HG02678 (cell line): Measurements from ENCODE around the gene FBXL16.

ENCODE experiments used
- ATAC-seq: cut with Tn5 transposase; IDR thresholded peaks from one replicate; pipeline ENCODE4 v1.9.1; 2021; ENCODE audit warnings: mild to moderate bottlenecking, moderate library complexity; ENCODE audit not compliant: unreplicated experiment

FBXL16 gene

DNA sequence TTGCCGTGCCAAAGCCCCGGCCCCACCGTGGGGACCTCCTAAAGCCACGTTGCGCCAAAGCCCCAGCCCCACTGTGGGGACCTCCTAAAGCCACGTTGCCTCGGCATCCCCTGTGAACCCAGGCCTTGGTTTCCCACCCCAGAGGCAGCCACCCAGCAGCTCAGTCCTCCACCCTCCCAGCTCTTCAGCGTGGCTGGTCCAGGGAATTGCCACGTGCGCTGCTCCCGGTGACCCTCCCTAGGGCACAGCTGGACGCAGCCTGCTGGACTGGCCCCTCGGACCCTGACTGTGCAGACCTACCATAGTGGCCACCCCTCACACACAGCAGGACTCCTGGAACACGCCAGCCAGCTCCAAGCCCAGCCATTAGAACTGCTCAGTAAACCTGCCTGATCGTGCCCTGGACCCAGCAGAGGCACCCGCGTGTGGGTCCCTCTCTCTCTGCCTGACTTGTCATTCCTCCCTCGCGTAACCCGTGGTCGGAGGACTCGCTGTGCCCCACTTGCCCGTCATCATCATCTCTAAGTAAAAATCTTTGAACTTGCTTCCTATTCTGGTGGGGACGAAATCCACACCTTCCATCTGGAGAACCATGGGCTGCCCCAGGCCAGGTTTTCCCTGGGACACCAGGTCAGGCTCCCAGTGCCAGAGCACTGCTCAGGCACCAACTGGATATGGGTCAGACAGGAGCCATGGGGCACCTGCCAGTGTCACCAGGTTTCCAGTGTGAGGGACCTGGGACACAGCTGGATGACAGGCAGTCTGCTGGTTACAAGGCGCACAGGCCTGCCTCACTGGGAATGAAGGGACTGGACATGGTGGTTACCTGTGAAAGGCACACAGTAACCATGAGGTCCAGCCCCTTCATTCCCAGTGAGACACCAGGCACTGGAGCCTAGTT lies 29.6 kb upstream of the FBXL16 start:
- no peak for ATAC-seq

DNA sequence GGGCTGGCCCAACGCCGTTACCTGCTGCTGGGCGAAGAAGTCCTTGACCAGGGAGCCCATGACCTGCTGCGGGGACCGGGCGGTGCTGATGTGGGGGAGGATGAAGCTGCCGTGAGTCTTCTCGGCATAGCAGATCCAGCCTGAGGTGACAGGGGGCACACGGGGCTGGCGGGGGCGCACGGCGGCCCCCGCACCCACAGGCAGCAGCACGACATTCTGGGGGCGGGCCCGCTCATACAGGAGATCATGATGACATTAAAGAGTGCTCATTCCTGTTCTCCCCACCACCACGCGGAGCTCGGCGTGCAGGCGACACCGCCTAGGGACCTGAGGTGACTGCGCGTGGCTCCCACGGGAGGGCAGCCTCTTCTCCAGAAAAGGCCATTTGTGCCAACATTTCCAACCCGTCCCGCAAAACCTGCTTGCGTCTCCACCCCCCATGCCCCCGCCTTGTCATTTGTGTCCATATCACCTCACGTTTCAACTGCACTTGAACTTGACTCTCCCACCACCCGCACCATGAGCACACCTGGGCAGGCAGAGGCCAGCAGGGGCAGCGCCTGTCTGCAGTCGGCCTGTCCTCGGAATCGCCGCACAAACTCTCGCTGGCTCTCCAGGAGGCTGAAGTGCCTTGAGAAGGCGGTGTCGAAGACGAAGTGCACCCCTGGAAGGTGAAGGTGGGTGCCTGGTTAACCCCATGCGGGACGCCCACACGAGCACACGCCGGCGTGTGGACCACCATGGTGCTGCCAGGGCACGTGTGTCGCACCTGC lies 28.8 kb upstream of the FBXL16 start:
- ATAC-seq: no peak

DNA sequence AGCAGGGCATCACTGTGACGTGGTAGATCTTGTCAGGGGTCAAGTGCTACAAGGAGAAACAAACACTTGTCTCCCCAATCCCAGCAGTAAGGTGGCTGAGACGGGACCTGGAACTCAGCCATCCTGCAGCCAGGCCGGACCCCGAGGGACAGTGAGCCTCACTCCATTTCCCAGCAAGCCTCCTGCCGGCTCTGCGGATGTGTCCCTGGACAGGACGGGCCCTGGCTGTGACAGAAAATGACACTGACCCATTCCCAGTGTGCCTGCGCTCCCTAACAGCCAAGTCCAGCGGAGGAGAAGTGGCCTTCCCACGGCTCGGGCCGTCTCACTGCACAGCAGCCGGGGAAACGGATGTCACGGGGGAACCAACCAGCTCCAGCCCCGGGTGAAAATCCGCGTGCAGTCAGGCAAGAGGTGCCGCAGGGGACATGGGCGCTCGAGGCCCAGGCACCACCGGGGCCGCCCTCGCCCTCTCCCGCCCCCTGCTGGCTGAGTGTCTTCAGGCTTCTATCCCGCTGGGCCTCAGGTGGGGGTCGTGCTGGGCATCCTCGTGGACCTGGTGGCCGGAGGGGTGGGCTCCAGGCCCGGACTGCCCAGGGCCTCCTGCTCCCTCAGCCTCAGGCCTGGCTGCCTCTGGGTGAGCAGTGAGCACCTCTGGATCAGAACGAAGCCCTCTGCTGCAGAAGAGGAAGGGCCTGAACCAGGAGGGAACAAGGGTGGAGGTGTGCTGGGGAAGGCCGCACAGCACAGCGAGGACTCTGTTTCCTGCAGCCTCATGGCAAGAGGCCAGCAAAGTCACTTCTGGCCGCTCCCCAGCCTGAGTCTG lies 28.0 kb upstream of the FBXL16 start:
- ATAC-seq: no peak

GRCh38 chr16:732936-733335 lies 27.3 kb upstream of the FBXL16 start:
- no peak for ATAC-seq

GRCh38 chr16:732332-732731 lies 26.7 kb upstream of the FBXL16 start:
- no peak for ATAC-seq

DNA sequence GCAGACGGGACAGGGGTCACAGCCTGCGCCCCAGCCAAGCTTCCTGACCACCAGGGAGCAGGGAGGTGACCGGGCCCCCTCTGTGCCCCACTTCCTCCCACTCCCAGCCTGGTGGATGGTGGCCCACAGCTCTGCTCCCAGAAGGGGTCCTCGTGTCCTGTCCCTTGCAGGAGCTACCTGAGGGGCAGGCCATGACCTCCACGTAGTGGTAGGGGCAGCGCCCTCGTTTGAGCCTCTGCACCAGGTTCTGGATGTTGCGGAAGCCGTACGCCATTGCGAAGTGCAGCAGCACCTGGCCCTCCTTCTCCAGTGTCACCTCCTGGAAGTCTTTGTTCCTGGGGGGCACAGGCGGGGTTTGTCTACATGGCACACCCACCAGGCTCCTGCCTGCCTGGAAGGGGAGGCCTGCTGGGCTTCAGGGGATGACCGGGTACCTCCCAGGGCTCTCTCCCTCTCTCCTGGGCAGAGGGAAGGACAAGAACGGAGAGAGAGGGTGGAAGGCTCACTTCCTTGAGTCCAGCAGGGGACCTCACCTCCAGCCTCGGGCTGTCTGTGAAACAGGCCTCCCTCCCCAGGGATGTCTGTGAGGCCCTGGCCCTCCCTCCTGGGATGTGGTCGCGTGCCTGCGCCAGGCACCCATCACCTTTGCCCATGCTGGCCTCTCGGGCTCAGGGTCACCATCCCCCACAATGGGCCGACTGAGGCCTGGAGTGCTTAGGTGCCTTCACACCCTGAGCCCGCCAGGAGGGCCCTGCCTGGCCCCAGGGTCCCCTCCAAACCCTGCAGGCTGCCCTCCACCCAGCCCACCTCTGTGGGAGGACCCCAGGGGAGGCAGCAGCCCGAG lies 25.3 kb upstream of the FBXL16 start:
- no peak for ATAC-seq

DNA sequence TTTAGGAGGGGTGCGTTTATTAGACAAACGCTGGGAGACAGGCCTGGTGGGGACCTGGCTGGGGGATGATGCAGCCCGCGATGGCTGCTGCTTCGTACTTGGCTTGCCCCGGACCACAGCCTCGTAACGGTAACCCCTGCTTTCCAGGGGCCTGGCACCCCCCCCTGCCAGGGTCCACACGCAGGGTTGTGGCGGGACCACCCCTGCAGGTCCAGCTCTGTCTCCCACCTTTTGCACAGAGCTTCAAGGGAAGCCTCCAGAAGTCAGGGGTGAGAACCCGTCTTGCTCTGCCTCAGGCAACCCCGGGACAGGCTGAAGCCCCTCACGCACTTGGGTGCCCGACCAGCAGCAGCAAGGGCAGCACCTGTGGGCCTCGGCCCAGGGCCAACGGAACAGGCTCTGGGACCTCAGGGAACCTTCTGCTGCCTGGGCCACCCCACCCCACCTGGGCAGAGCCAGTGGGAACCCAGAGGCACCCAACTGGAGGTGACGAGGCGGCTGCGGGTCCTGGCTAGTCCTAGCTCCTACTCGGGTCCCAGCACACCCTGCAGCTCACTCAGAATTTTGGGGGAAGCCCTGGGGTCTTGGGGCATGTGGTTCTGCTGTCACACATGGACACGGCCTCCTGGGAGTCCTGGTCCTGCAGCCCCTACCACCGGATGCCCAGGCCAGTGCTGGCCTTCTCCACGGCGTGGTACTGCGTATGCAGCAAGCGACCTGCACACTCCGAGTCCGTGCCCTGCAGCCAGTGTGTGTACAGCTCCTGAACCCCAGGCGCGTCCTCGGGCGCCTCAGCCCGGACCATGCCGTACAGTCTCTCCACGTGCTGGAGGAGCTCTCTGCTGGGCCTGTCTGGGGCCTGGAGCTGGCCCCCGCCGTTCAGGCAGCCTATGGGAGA lies 24.4 kb upstream of the FBXL16 start:
- ATAC-seq: no peak

DNA sequence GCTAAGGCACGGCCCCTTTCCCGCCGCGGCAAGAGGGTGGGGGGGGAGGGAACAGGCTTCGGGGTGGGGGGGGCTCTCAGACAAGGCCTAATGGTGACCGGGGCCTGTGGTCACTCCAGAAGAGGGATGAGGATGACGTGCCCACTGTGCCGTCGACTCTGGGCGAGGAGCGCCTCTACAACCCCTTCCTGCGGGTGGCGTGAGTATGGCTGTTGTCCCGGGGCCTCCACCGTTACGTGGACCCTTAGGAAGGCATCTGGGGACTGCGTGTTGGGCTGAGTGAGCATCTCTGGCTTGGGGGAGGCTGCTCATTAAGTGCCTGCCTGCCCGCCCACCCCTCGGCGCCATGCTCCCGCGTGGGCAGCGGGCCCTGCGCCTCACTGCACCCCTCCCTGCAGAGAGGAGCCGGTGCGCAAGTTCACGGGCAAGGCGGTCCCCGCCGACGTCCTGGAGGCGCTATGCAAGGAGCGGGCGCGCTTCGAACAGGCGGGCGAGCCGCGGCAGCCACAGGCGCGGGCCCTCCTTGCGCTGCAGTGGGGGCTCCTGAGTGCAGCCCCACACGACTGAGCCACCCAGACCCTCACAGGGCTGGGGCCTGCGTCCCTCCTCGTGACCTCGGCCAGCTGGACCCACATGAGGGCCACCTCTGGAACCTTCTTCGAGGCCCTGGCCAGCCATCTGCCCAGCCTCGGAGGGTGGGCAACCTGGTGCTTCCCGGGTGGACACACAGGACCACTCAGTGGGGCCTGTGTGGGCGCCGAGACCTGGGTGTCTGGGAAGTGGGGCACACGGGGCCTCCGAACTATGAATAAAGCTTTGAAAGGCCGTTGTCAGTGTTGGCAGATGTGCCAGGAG lies 23.5 kb upstream of the FBXL16 start:
- no peak for ATAC-seq

- peak; percentile 31 for ATAC-seq
These were observed 22.7 kb upstream of the FBXL16 start for GRCh38 chr16:728131-728889.

DNA sequence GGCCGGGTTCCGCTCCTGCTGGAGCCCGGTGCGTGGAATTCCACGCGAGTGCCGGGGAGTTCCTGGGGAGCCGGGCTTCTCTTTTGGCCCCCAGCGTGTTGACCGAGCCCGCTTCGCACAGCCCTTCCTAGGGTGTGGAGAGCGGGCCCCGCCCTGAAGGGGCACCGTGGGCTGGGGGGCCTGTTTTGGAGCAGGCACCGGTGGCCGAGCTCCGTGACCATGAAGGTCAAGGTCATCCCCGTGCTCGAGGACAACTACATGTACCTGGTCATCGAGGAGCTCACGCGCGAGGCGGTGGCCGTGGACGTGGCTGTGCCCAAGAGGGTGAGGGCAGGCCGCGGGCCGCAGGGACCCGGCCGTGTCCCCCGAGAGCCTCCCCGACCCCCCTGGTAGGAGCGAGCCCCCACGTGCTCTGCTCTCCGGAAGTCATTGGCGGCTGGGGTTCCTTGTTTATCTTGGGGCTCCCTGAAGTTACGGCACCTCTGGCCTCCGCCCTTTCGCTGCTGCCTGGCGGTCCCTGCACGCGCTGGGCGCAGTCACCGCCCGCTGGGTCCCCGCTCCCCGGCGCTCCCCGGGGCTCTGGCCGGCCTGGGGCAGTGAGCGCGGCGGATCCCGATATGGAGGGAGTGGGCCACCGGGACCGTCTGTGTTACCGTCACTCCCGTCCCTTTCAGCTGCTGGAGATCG lies 21.8 kb upstream of the FBXL16 start:
- ATAC-seq: peak; percentile 7

GRCh38 chr16:726438-727290 lies 21.1 kb upstream of the FBXL16 start, which contains the start of the genes CCDC78 and HAGHL:
Gene CCDC78, minus strand, starts transcription at chr16:726443. Its CDS starts 76 bp downstream, at chr16:726367.
Gene HAGHL, plus strand, starts transcription at chr16:727106. Its CDS starts 404 bp downstream, at chr16:727510.
- ATAC-seq: peak; percentile 42

- ATAC-seq: no peak
These were observed 20.5 kb upstream of the FBXL16 start for GRCh38 chr16:726188-726437.

GRCh38 chr16:725463-726187 lies 20.0 kb upstream of the FBXL16 start:
- ATAC-seq: no peak

- no peak for ATAC-seq
These were observed 19.4 kb upstream of the FBXL16 start for GRCh38 chr16:725041-725376.

DNA sequence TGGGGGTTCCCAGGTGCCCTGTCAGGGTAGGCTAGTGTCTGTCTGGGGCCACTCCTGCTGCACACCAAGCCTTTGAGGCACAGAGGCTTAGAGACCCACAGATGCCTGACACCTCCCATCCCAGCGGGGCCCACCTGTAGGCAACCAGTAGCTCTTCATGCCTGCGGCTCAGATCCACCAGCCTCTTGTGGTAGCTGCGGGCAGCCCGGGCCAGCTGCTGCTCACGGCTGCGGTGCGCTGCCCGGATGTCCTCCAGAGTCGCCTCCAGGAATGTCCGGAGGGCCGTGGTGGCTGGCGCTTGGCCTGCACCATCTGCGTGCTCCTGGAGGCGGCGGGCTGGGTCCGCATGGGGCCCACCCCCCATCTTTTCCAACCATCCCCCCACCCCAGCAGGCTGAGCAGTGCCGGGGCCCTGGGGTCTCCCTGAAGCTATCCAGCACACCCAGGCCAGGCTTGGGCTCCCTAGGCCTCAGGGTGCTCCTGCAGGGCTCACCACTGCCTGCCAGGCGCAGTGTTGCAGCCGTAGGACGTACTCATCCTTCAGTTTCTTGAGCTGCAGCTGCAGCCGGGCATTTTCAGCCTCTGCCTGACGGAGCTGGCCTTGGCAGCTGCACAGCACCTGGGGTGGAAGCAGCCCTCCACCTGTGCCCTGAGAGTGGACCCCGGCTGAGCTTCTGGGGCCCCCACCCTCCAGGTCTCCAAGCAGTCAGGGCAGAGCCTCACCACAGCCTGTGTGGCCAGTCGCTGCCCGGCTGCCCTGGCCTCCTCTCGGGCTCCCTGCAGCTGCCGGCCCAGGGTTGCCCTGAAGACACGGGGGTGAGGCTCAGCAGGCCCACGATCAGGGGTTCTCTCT lies 18.8 kb upstream of the FBXL16 start:
- no peak for ATAC-seq
